Activated T-cell treated with anti-CD3 and anti-CD28 coated beads, Interleukin-2, amount 50 U/mL, for 48 hours (primary cell): ENCODE measurements around the gene GPATCH3.
"Not testable (repeated sequence)": the region's sequence is repeated elsewhere in the genome, so short reads cannot be mapped to it uniquely, and the experiment has no call there.

Source experiments
- DNase-seq, 2 experiments: peaks; one replicate each; pipeline ENCODE4 v3.0.0-alpha.2; 2020

Gene GPATCH3

DNA sequence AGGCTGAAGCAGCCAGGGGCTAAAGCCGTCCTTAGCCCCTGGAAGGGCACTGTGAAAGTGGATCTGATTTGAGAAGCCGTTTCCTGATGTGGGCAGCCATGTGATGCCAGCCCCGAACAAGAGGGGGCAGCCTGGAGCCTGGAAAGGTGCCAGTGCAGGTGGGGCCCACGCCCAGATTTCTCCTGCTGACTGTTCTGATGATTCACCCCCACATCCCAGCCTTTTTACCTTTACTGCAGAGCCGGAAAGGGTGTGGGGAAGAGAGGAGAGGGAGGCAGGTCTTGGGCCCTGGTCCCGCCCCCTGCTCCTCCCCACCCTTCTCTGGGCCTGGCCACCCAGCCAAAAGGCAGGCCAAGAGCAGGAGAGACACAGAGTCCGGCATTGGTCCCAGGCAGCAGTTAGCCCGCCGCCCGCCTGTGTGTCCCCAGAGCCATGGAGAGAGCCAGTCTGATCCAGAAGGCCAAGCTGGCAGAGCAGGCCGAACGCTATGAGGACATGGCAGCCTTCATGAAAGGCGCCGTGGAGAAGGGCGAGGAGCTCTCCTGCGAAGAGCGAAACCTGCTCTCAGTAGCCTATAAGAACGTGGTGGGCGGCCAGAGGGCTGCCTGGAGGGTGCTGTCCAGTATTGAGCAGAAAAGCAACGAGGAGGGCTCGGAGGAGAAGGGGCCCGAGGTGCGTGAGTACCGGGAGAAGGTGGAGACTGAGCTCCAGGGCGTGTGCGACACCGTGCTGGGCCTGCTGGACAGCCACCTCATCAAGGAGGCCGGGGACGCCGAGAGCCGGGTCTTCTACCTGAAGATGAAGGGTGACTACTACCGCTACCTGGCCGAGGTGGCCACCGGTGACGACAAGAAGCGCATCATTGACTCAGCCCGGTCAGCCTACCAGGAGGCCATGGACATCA is 37.2 kb downstream of the GPATCH3 start, which contains the start of gene SFN:
TSS of gene SFN (plus strand) at position 369 of the 904 bp plus-strand sequence. CDS start at position 433, 64 bp downstream.
- peak; percentile 82 to 83 for DNase-seq

DNA sequence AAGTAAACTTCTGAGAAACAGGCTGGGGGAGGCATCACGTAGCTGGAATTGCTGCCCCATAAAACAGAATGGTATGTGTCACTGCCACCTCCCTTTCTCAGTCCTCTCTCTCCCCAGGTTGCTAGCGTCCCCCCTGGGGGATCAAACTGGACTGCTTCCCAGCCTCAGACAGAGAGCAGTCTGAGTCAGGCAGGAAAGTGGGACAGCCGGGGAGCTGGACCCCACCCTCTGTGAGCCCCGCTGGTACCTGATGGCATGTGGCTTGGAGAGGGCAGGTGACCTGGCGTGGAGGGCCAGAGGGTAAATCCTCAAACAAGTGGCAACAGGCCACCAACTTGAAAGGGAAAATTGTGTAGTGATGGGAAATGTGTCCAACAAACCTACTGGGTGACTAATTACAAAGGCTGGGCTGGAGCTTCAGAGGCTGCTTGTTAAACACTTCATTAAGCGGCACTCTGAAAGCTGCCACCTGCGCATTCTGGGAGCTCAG is 38.3 kb downstream of the GPATCH3 start:
- no peak for DNase-seq

DNA sequence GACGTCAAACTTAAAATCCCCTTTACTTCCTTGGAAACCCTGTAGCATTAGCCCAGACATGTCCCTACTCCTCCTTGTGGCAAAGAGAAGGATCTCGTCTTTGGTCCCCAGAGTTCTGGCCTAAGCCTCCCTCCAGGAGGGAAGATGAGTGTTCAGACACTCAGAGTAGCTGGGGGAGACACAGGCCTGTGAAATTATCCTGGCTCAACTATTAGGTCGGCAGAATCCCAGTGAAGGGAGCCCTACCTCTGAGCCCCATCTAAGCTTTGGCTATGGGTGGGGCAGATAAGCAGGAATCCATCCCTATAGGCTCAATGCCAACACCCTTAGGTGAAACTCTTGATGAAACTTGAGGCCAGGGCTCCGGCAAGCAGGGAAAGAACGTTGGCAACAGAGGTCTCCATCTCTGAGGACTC is 39.0 kb downstream of the GPATCH3 start:
- no peak for DNase-seq

DNA sequence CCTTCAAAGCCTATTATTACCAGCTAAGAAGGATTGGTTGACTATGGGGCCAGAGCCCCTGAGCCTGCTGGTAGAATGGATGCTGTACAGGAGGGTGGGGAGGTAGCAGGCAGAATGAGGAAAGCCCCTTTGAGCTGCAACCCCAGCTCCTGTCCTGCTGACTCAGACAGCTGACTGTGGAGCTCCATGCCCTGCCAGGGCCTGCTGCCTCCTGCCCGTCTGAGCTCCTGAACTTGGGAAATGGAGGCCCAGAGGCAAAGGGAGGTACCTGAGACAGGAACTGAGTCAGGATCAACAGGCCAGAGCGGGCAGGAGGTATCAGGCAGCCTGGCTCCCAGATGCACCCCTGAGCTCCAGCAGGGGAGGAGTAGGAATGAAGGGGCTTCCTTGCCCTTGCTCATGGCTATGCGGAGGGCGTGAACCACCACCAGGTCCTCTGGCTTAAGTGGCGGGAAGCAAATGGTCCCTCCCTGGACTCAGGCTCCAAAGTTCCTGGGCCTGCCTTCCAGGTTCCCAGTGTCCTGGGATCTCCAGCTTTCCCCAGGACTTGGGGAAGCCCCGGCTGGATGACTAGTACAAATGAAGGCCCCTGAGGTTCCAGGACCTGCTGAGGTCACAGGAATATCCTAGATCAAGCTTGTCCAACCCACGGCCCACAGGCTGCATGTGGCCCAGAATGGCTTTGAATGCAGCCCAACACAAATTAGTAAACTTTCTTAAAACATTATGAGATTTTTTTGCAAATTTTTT is 41.2 kb downstream of the GPATCH3 start:
- no peak for DNase-seq

DNA sequence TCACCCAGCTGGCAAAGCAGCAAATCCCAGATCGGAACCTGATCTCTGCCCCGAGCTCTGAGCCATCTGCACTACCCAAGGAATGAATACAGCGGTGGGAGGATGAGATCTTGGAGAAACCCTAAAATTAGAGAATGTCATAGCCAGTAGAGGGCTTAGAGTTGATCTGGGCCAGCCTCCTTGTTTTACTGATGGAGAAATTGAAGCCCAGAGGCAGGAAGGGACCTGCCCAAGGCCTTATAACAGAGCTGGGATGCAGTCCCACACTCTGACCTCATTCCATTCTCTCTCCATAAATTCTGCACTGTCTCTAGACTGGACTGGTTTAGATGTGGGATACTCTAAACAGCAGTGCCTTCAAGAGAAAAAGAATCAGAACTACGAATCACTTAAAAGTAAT is 42.1 kb downstream of the GPATCH3 start:
- no peak for DNase-seq

DNA sequence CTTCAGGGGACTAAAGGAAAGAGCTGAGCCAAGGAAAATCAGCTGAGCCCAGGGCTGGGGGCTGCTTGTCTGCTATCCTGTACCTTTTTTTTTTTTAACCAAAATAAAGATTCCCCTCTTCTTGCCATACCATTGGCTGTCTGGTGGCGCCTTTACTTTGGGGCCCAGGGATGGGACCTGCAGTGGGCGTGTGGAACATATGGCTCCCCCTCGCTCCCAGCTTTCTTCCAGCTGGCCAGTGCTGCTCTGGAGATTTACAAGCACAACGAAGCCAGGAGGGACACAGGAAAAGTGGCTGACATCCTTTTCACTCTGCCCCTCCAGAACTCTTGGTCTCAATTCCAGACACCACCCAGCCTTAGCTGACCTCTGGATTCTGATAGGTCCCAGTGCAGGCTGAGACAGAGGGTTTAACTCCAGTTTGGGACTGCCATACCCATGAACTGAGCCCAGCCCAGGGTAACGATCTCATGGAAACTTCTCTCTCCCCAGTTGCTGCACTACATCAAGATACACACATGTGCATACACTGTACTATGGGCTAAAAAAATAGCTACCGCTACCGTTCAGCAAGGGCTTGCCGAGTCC is 42.7 kb downstream of the GPATCH3 start:
- no peak for DNase-seq

DNA sequence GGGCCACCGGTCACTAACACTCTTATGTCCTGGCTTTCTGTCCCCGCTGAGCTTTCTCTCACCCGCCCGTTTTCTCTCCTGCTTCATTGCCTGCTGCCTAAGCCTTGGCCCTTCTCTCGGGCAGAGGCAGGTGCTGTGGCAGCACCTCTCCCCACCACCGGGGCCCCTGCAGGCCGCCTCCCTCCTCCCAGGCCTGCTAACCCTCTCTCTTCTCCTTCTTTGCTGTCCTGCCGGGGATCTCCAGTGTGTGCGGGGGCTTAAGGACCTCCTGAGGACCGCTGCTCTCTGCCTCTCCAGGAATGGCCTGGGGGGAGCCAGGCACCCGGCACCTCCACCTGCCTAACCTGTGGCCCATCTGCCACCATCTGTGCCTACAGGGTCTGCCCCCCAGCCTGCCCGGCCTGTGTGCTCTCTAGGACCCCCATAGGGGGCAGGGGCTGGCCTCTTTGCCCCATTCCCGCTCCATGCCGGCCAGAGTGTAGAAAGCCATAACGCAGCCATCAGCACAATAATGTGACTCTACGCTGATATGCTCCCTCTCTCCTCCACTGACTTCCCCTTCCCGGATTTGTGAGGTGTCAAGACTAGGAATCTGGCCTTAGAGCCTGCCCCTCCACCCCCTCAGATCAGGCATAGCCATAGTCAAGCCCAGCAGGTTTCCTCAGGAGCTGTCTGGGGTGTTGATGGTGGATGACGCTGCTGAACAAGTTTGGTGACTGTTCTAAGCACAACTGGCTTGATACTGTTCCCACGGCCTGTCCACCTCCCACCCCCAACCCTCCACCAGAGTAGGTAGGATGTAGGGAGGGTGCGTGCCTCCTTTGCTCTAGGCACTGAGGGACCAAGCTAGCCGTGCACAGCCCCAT is 43.4 kb downstream of the GPATCH3 start:
- no peak for DNase-seq

DNA sequence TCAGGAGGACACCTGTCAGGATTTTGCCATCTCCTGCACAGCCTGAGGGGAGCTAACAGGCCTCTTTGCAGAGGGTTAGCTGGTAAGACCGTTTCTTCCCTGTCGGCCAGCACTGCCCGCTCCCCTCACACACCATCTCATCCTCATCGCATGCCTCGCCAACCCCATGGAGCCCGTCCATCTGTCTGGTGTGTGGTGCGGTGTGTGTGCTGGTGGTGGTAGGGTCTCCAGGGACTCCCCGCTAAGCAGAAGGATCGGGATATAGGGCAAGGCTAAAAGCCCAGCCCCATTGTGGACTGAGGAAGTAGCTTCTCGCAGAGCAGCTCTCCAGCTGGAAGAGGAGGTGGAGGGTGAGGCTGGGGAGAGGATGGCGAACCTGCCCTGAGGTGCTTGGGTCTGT is 44.1 kb downstream of the GPATCH3 start:
- DNase-seq: no peak

DNA sequence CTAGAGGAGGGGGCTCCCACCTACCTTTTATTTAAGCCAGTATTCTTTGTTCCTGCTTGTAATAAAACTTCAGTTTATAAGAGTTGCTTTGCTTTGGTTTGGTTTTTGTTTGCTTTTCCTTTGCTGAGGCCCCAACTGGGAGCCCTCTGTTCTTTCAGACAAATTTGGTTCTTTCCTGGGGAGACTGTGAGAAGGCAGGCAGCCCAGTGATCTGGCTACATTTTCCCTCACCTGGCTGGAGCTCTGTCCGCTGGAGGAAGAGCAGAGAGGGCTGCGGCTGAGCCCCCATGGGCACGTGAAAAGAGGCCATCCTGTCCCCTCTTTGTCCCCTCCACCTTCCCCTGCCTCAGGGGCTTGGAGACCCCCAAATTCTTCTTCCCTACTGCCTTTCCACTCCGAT is 44.6 kb downstream of the GPATCH3 start:
- no peak for DNase-seq

DNA sequence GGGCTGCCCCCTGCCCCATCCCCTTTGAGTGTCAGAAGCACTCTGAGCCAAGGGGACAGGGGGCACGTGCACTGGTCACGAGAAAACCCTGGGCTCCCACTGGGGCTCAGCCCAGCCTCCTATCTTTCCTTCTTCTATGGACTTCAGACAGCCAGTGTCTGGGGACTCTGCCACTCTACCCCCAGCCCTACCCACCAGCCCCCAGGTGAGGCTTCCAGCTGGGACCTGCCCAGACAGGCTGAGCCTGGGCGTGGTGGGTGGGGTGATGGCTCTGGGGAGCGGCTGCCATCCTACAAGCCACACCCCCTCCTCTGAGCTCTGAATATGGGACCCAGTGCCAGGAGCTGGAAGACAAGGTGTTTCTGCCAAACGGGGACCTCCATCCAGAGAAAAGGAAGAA is 45.4 kb downstream of the GPATCH3 start:
- DNase-seq: no peak

DNA sequence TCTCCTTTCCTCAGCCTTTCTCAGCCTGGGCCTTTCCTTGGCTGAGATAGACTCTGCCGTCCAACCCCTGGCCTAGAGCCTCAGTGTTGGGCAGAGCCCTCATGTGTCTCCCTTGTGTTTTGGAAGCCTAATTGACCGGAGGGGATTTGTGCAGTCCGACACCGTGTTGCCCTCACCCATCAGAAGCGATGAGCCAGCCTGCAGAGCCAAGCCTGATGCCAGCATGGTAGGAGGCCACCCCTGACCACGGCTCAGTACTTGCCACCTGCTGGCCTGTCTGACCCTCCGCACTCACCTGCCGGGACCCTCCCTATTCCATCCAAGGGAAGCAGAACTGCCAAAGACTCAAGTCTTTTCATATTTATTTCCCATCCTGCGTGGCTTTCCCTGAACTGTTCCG is 46.7 kb downstream of the GPATCH3 start:
- DNase-seq: no peak

DNA sequence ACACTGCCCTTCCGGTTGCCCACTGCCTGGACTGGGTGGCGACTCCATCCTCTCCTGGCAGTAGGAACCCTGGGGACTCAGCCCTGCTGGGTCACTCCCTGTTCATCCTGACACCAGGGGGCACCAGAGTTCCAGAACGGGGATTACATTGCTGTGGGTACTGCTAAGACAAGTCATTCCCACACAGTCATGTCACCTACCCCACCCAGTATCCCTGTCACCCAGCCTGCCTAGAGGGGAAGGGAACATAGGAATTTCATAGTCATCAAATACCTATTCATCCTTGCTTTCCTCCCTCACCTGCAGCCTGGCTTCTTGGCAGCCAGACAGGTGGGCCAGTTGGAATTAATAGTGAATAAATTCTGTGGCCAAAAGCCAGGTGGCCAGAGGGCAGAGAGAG is 47.1 kb downstream of the GPATCH3 start:
- DNase-seq: peak; percentile 85 to 86

DNA sequence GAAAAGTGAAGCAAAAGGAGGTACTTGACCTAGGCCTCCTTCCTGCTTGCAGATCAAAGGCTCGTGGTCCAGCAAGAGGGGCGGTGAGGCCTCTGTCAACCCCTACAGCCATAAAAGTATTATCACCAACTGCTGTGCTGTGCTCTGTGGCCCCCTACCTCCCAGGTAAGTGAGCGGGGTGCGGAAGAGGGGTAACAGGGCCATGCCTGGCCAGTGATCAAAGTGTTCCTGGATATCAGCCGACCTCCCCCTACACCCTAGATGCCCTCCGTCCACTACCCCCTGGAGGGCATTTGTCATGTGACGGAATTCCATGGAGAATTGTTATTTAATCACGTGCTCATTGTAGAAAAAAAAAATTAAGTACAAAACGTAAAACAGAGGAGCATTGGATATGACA is 47.6 kb downstream of the GPATCH3 start:
- no peak for DNase-seq

DNA sequence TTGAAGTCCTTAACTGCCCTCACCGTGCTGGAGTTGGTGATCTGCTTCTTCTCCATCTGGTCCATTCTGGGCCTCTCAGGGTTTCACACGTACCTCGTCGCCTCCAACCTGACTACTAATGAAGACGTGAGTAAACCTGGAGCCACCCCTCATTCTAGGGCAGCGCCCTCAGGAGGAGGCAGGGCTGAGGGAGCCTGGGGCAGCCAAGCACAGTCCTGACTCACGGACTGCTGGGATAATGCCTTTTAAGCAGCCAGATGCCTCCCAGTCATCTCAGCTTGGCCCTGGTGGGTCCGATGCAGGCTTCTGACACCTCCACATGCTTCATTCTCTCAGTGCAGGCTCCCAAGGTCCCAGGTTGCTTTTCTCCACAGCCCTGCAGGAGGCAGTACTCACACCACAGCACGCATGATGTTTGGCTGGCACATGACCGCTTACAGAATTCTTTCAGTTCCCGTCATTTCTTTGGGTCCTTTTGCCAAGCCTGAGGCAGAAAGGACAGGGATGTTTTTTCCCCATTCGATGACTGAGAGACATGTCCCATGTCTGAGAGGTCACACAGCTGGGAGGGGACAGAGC is 49.1 kb downstream of the GPATCH3 start:
- no peak for DNase-seq

DNA sequence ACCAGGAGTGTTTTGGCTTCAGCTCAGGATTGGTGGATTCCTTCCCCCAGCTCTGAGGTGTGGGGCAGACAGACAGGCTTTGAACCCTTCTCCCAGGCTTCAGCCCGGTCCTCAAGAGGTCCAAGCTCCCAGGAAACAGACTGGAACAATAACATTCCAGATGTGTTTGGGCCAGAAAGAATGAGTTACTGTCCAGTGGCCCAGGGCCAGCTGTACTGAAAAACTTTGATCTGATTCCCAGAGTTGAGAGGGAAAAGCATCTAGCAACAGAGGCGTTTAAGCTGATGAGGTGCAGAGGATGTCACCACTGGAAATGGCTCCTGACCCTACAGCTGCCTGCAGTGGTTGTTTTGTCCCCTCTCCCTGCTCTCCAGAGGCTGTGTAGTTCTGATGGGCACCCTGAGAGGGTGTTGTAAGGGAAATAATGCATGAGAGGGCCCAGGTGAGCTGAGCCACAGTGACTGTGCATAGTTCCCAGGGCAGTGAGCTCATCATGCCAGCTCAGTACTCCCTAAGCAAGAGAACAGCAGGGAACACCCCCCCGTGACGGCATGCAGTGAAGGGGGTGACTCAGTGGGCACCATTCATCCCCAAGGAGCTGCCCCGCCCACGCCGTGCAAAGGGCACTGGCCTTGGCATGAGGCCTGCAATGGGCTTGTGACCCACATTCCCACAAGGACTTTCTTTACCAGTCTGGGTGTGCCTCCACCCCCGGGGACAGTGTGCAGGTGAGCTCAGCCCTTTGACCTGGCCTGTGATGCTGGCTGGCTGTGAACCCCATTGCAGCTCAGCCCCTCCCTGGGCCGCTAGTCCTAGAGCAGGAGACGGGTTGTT is 51.1 kb downstream of the GPATCH3 start:
- DNase-seq: no peak

DNA sequence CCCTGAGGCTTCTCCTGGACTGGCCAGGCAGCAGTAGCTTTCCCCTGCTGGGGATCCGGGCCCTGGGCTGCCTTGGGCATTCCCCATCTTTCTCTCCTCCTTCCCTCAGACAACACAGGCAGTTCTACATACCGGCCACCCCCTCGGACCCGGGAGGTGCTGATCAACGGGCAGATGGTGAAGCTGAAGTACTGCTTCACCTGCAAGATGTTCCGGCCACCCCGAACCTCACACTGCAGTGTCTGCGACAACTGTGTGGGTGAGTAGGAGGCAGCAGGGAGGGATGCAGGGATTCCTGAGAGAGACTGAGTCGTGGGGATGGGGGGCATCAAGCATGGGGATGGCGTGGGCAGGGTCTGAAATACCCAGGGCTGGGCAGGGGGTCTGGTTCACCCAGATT is 51.8 kb downstream of the GPATCH3 start:
- DNase-seq: no peak

DNA sequence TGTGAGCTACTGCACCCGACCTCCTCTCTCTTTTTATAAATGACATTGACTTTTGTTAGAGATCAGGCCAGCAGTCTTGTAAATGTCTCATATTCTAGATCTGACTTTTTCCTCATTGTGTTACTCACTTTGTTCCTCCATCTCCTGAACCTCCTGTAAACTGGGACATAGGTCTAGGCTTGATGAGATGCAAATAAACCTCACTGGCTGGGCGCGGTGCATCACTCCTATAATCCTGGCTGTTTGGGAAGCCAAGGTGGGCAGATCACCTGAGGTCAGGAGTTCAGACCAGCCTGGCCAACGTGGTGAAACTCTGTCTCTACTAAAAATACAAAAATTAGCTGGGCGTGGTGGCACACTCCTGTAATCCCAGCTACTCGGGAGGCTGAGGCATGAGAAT is 52.4 kb downstream of the GPATCH3 start:
- not testable (repeated sequence) for DNase-seq

DNA sequence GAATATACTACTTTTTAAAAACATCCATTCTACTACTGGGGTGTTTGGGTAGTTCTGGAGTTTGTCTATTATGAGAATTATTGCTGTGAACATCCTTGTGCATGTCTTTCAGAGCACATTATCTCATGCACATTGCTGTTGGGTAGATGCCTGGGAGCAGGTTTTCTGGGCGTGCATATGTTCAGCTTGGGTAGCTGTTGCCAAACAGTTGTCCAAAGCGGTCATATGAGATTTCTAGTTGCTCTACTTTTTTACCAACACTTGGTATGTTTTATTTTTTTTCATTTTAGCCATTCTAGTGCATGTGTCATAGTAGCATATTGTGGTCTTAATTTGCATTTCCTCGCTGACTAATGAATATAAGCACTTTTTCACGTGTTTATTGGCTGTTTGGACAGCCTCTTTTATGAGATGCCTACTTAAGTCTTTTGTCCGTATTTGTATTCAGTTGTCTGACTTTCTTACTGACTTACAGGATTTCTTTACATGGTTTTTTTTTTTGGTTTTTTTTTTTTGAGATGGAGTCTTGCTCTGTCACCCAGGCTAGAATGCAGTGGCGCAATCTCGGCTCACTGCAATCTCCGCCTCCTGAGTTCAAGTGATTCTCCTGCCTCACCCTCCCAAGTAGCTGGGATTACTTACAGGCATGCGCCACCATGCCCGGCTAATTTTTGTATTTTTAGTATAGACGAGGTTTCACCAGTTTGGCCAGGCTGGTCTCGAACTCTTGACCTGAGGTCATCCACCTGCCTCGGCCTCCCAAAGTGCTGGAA is 55.7 kb downstream of the GPATCH3 start:
- no peak for DNase-seq
